HEK293T (cell line): ENCODE results near the gene MGMT.

Source experiments
- CTCF ChIA-PET: fragments of 350-600 bp; formaldehyde crosslinking; extraction: SDS; loops from one replicate; lab custom pipeline; 2021; ENCODE audit warnings: antibody characterized with exemption, inconsistent platforms; lab: Yijun Ruan, JAX
- POLR2A ChIA-PET: fragments of 350-600 bp; formaldehyde crosslinking; extraction: SDS; loops from one replicate; lab custom pipeline; 2020; ENCODE audit warnings: antibody characterized with exemption, inconsistent platforms; lab: Yijun Ruan, JAX
- DNase-seq: peaks from one replicate; pipeline ENCODE4 v3.0.0; 2012; ENCODE audit warnings: mixed read lengths; ENCODE audit errors: extremely low spot score
- ARNT ChIP-seq: fragments of 450-650 bp; IDR thresholded peaks from 2 replicates; pipeline ENCODE4 v1.6.1; 2017; ENCODE audit warnings: mild to moderate bottlenecking
- BHLHE40 ChIP-seq: fragments of 450-650 bp; IDR thresholded peaks from 2 replicates; pipeline ENCODE4 v1.6.1; 2016; ENCODE audit warnings: mild to moderate bottlenecking, moderate library complexity, borderline replicate concordance
- CTBP1 ChIP-seq: fragments of 450-650 bp; IDR thresholded peaks from 2 replicates; pipeline ENCODE4 v1.6.1; 2016; ENCODE audit warnings: borderline replicate concordance
- ELF4 ChIP-seq: fragments of 450-650 bp; IDR thresholded peaks from 2 replicates; pipeline ENCODE4 v1.6.1; 2017; ENCODE audit warnings: antibody characterized with exemption
- FOXA1 ChIP-seq: fragments of 450-650 bp; IDR thresholded peaks from 2 replicates; pipeline ENCODE4 v1.6.1; 2016; ENCODE audit warnings: mild to moderate bottlenecking
- FOXK2 ChIP-seq: fragments of 450-650 bp; IDR thresholded peaks from 2 replicates; pipeline ENCODE4 v1.6.1; 2016; ENCODE audit warnings: mild to moderate bottlenecking
- FOXM1 ChIP-seq: fragments of 450-650 bp; IDR thresholded peaks from 2 replicates; pipeline ENCODE4 v1.6.1; 2017; ENCODE audit warnings: mild to moderate bottlenecking, borderline replicate concordance
- HDGF ChIP-seq: fragments of 450-650 bp; IDR thresholded peaks from 2 replicates; pipeline ENCODE4 v1.6.1; 2017; ENCODE audit warnings: antibody characterized with exemption, borderline replicate concordance
- L3MBTL2 ChIP-seq: fragments of 450-650 bp; conservative IDR thresholded peaks from 2 replicates; pipeline ENCODE4 v1.6.1; 2016; ENCODE audit warnings: mild to moderate bottlenecking
- LEF1 ChIP-seq: fragments of 450-650 bp; IDR thresholded peaks from 2 replicates; pipeline ENCODE4 v1.6.1; 2017; ENCODE audit warnings: mild to moderate bottlenecking, borderline replicate concordance
- NFRKB ChIP-seq: fragments of 450-650 bp; IDR thresholded peaks from 2 replicates; pipeline ENCODE4 v1.6.1; 2016; ENCODE audit warnings: mild to moderate bottlenecking, moderate library complexity
- PKNOX1 ChIP-seq: fragments of 450-650 bp; IDR thresholded peaks from 2 replicates; pipeline ENCODE4 v1.6.1; 2016
- SP1 ChIP-seq: fragments of 450-650 bp; IDR thresholded peaks from 2 replicates; pipeline ENCODE4 v1.6.1; 2017
- SUZ12 ChIP-seq: fragments of 450-650 bp; IDR thresholded peaks from 2 replicates; pipeline ENCODE4 v1.6.1; 2016; ENCODE audit warnings: mild to moderate bottlenecking
- TARDBP ChIP-seq: fragments of 450-650 bp; IDR thresholded peaks from 2 replicates; pipeline ENCODE4 v1.6.1; 2016
- ZNF384 ChIP-seq: fragments of 450-650 bp; IDR thresholded peaks from 2 replicates; pipeline ENCODE4 v1.6.1; 2016

The MGMT gene

GRCh38 chr10:129730272-129730992, 263.4 kb downstream of the MGMT start:
- TF ChIP-seq FOXM1 (no peak), LEF1 (no peak), L3MBTL2 (no peak), NFRKB (no peak), TARDBP (no peak), SUZ12 (no peak), BHLHE40 (no peak), SP1 (no peak), ARNT (no peak), FOXA1 (no peak), ELF4 (no peak), FOXK2 (no peak), HDGF (no peak), PKNOX1 (no peak)
- ChIA-PET POLR2A (no interaction called here), CTCF (no interaction called here)
- no peak for DNase-seq

GRCh38 chr10:129730993-129731325, 263.9 kb downstream of the MGMT start:
- no peak for DNase-seq
- CTCF ChIA-PET, result no interaction called here
- POLR2A ChIA-PET, result no interaction called here
- no peak for TF ChIP-seq ELF4
- no peak for TF ChIP-seq ZNF384
- TF ChIP-seq FOXK2, result no peak
- no peak for TF ChIP-seq HDGF
- TF ChIP-seq ARNT, result no peak
- TF ChIP-seq TARDBP, result no peak
- TF ChIP-seq FOXA1, result no peak
- TF ChIP-seq CTBP1, result no peak

GRCh38 chr10:129740532-129741279, 273.7 kb downstream of the MGMT start:
- CTCF ChIA-PET, result no interaction called here
- TF ChIP-seq PKNOX1 (no peak), ZNF384 (no peak), L3MBTL2 (no peak), NFRKB (no peak), FOXK2 (no peak), HDGF (no peak), TARDBP (no peak), FOXA1 (no peak), ELF4 (no peak), CTBP1 (no peak), FOXM1 (no peak), ARNT (no peak), LEF1 (no peak), SP1 (no peak)
- POLR2A ChIA-PET, result no interaction called here
- DNase-seq, result no peak

- ChIA-PET POLR2A (no interaction called here), CTCF (no interaction called here)
- TF ChIP-seq L3MBTL2, result no peak
- TF ChIP-seq FOXK2, result no peak
- no peak for TF ChIP-seq NFRKB
- TF ChIP-seq PKNOX1, result no peak
- TF ChIP-seq ELF4, result no peak
- TF ChIP-seq SUZ12, result no peak
- no peak for TF ChIP-seq ARNT
- TF ChIP-seq LEF1, result no peak
- no peak for TF ChIP-seq SP1
- TF ChIP-seq ZNF384, result no peak
- TF ChIP-seq FOXA1, result no peak
- no peak for DNase-seq
Measured at GRCh38 chr10:129741280-129741977, 274.4 kb downstream of the MGMT start.

GRCh38 chr10:129741978-129742741, 275.1 kb downstream of the MGMT start:
- no peak for DNase-seq
- no peak for TF ChIP-seq SP1
- TF ChIP-seq LEF1, result no peak
- TF ChIP-seq HDGF, result no peak
- no peak for TF ChIP-seq SUZ12
- TF ChIP-seq ARNT, result no peak
- TF ChIP-seq L3MBTL2, result no peak
- TF ChIP-seq ELF4, result no peak
- no peak for TF ChIP-seq ZNF384
- TF ChIP-seq FOXA1, result no peak
- TF ChIP-seq NFRKB, result no peak
- TF ChIP-seq PKNOX1, result no peak
- TF ChIP-seq BHLHE40, result no peak
- TF ChIP-seq TARDBP, result no peak
- TF ChIP-seq FOXK2, result no peak
- no peak for TF ChIP-seq CTBP1
- no peak for TF ChIP-seq FOXM1
- ChIA-PET CTCF (no interaction called here), POLR2A (no interaction called here)
